Measurements from ENCODE around the gene ST6GALNAC4. TPM values are rescaled to one million over a fixed set of nuclear protein-coding genes. Genes with fewer than 3 reads are reported as not detected.

Gene ST6GALNAC4
- total RNA-seq, 1 donor from 2014 or later: 21.4 TPM

DNA sequence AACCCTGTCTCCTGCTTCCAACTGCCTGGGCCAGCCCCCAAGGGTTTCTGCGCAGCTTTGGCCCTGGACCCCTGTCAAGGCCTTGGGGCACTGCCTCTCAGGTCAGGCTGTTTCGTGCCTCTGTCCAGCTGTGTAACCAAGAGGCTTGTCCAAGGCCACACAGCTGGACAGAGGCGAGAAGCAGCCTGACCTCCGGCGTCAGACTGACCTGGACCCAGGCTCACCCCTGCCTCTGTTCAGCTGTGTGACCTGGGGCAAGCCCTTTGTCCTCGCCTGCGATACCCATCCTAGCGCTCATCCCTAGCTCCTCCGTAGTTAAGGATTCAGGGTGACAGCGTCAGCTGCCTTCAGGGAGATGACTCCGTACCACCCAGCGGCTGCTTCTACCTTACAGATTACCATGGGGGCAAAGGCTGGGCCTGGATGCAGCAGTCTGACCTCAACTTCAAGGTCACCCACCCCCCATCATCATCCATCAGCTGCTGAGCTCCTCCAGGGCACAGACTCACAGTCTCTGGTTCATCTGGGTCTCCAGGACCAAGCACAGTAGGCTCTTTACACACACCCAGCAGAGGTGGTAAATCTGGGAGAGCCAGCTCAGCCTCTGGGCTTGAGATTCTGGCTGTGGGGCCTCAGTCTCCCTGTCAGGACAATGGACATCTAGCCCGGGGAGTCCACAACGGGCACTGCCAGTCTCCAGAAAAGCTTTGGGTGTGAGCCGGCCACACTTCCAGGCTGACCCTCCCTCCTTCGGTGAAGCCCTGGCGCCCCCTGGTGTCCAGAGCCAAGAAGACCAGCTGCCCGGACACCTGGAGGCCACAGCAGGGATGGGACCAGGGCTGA, 47.3 kb downstream of the ST6GALNAC4 start:
- peak overlapping the region; percentile 18 for H3K27ac Mint-ChIP-seq (ENCODE audit: unreplicated experiment)
- no peaks in the 10 kb centered on the region for H3K9me3 Mint-ChIP-seq (ENCODE audit: unreplicated experiment)
- TF ChIP-seq CTCF (IDR thresholded peaks at IDR 0.05): peak; percentile 89
- no peak overlapping the region for H3K4me3 Mint-ChIP-seq (ENCODE audit: unreplicated experiment)
- no peaks in the 10 kb centered on the region for H3K27me3 Mint-ChIP-seq (ENCODE audit: unreplicated experiment)
- peaks cover 5% of the 10 kb centered on the region for H3K4me1 Mint-ChIP-seq (ENCODE audit: unreplicated experiment)
- H3K36me3 Mint-ChIP-seq (ENCODE audit: unreplicated experiment): peaks cover 21% of the 10 kb centered on the region
- peak; percentile 96 for DNase-seq (ENCODE audit: extremely low spot score, unreplicated experiment)

- H3K27ac Mint-ChIP-seq (ENCODE audit: unreplicated experiment): no peak overlapping the region
These were observed 48.5 kb downstream of the ST6GALNAC4 start for GRCh38 chr9:127868278-127868902.

GRCh38 chr9:127867356-127868277, 49.2 kb downstream of the ST6GALNAC4 start:
- no peak overlapping the region for H3K4me3 Mint-ChIP-seq (ENCODE audit: unreplicated experiment)
- no peaks in the 10 kb centered on the region for H3K27me3 Mint-ChIP-seq (ENCODE audit: unreplicated experiment)
- H3K9me3 Mint-ChIP-seq (ENCODE audit: unreplicated experiment): no peaks in the 10 kb centered on the region

More at GRCh38 chr9:127868278-127868902, 48.5 kb downstream of the ST6GALNAC4 start:
- no peak for TF ChIP-seq CTCF (IDR thresholded peaks at IDR 0.05)
- Mint-ChIP-seq H3K9me3 (ENCODE audit: unreplicated experiment) (no peaks in the 10 kb centered on the region), H3K27me3 (ENCODE audit: unreplicated experiment) (no peaks in the 10 kb centered on the region), H3K4me3 (ENCODE audit: unreplicated experiment) (no peak overlapping the region), H3K36me3 (ENCODE audit: unreplicated experiment) (peaks cover 21% of the 10 kb centered on the region), H3K4me1 (ENCODE audit: unreplicated experiment) (no peaks in the 10 kb centered on the region)
- no peak for DNase-seq (ENCODE audit: extremely low spot score, unreplicated experiment)

GRCh38 chr9:127866535-127866934, 50.3 kb downstream of the ST6GALNAC4 start:
- no peak overlapping the region for H3K27ac Mint-ChIP-seq (ENCODE audit: unreplicated experiment)
- no peaks in the 10 kb centered on the region for H3K9me3 Mint-ChIP-seq (ENCODE audit: unreplicated experiment)
- H3K36me3 Mint-ChIP-seq (ENCODE audit: unreplicated experiment): peaks cover 17% of the 10 kb centered on the region
- H3K4me3 Mint-ChIP-seq (ENCODE audit: unreplicated experiment): no peak overlapping the region
- TF ChIP-seq CTCF (IDR thresholded peaks at IDR 0.05): no peak
- H3K27me3 Mint-ChIP-seq (ENCODE audit: unreplicated experiment): no peaks in the 10 kb centered on the region
- peaks cover 3% of the 10 kb centered on the region for H3K4me1 Mint-ChIP-seq (ENCODE audit: unreplicated experiment)
- DNase-seq (ENCODE audit: extremely low spot score, unreplicated experiment): no peak

More at GRCh38 chr9:127867356-127868277, 49.2 kb downstream of the ST6GALNAC4 start:
- Mint-ChIP-seq H3K4me1 (ENCODE audit: unreplicated experiment) (no peaks in the 10 kb centered on the region), H3K27ac (ENCODE audit: unreplicated experiment) (no peak overlapping the region), H3K36me3 (ENCODE audit: unreplicated experiment) (peaks cover 21% of the 10 kb centered on the region)
- no peak for DNase-seq (ENCODE audit: extremely low spot score, unreplicated experiment)
- TF ChIP-seq CTCF (IDR thresholded peaks at IDR 0.05): no peak
